Fibroblast of lung (primary cell): ENCODE measurements around the gene ACTN1. TPM values are rescaled to one million over a fixed set of nuclear protein-coding genes. Genes with fewer than 3 reads are reported as not detected.

ENCODE experiments used
- DNase-seq, 2 donors: peaks; one replicate each; pipeline versions ENCODE4 v3.0.0 to v3.0.0-alpha.2; 2010; ENCODE audit warnings: low read depth in 2 of 2
- H2AFZ ChIP-seq: 2 replicates; pipeline ENCODE4 v1.5.1; 2012; ENCODE audit warnings: low read length, control low read depth, inconsistent platforms
- H3K27ac ChIP-seq: 2 replicates; pipeline ENCODE4 v1.5.1; 2011; ENCODE audit warnings: low read length, control low read depth; ENCODE audit not compliant: insufficient read depth
- H3K27me3 ChIP-seq: 2 replicates; pipeline ENCODE4 v1.5.1; 2011; ENCODE audit warnings: mild to moderate bottlenecking, low read length; ENCODE audit not compliant: control insufficient read depth, insufficient read depth
- H3K36me3 ChIP-seq: 2 replicates; pipeline ENCODE4 v1.5.1; 2011; ENCODE audit warnings: low read length; ENCODE audit not compliant: control insufficient read depth, insufficient read depth
- H3K4me1 ChIP-seq: 2 replicates; pipeline ENCODE4 v1.5.1; 2011; ENCODE audit warnings: low read length; ENCODE audit not compliant: control insufficient read depth, insufficient read depth; ENCODE audit errors: extremely low read depth
- H3K4me2 ChIP-seq: 2 replicates; pipeline ENCODE4 v1.5.1; 2011; ENCODE audit warnings: low read length, control low read depth; ENCODE audit not compliant: insufficient read depth; ENCODE audit errors: extremely low read depth
- H3K4me3 ChIP-seq, 4 experiments: fragments of 200-600 bp in 1 of 4; sonication (generic) in 1 of 4; replicated peaks in 1 of 4; 2 replicates each; pipeline ENCODE4 v1.5.1; 2011 to 2016; ENCODE audit warnings: low read length in 4 of 4, low read depth in 3 of 4, mild to moderate bottlenecking in 3 of 4, control low read depth in 2 of 4, inconsistent platforms in 1 of 4, mixed read lengths in 1 of 4; ENCODE audit not compliant: insufficient read depth in 1 of 4; ENCODE audit errors: control extremely low read depth in 1 of 4
- H3K79me2 ChIP-seq: 2 replicates; pipeline ENCODE4 v1.5.1; 2012; ENCODE audit warnings: mild to moderate bottlenecking, low read length, inconsistent platforms; ENCODE audit not compliant: control insufficient read depth, insufficient read depth
- H3K9ac ChIP-seq: 2 replicates; pipeline ENCODE4 v1.5.1; 2011; ENCODE audit warnings: mild to moderate bottlenecking, low read length, control low read depth; ENCODE audit not compliant: insufficient read depth
- H3K9me3 ChIP-seq: 2 replicates; pipeline ENCODE4 v1.5.1; 2012; ENCODE audit warnings: low read depth, low read length; ENCODE audit not compliant: control insufficient read depth, insufficient read depth
- H4K20me1 ChIP-seq: 2 replicates; pipeline ENCODE4 v1.5.1; 2011; ENCODE audit warnings: low read length; ENCODE audit not compliant: control insufficient read depth, insufficient read depth; ENCODE audit errors: extremely low read depth
- CTCF ChIP-seq, 2 donors: IDR thresholded peaks in 1 of 2; conservative IDR thresholded peaks in 1 of 2; 1 replicate in 1 of 2; 2 replicates in 1 of 2; pipeline ENCODE4 v1.5.1; 2011 to 2012; ENCODE audit warnings: low read length in 2 of 2, control low read depth in 1 of 2, inconsistent platforms in 1 of 2, low read depth in 1 of 2, mild to moderate bottlenecking in 1 of 2
- EZH2 ChIP-seq: IDR thresholded peaks from 2 replicates; pipeline ENCODE4 v1.5.1; 2012; ENCODE audit warnings: low read length, control low read depth, mild to moderate bottlenecking; ENCODE audit errors: missing control alignments
- polyA plus RNA-seq, 2 donors: library from polyadenylated mRNA; depleted of rRNA in 1 of 2; stranded (reverse) in 1 of 2; unstranded in 1 of 2; fragments of >200 nt; gene quantifications; 2 replicates each; pipeline ENCODE4 v1.2.1, GENCODE V29; 2011 to 2012; ENCODE audit warnings: missing spikeins in 1 of 2
- total RNA-seq: library from RNA; depleted of rRNA; stranded (reverse); fragments of >200 nt; gene quantifications from 2 replicates; pipeline ENCODE4 v1.2.1, GENCODE V29; 2014

Gene ACTN1
- total and polyA plus RNA-seq, 2 donors (not counting 1 experiment from before 2014, with no cell fraction given), result 254 to 729 TPM

- DNase-seq, result no peak
- Histone ChIP-seq H3K79me2 (no peaks in the 10 kb centered on the region), H3K9ac (no peak overlapping the region), H3K27ac (no peak overlapping the region), H3K9me3 (no peaks in the 10 kb centered on the region), H3K4me1 (peaks cover 3% of the 10 kb centered on the region), H2AFZ (no peak overlapping the region), H3K36me3 (no peaks in the 10 kb centered on the region), H3K27me3 (no peaks in the 10 kb centered on the region), H4K20me1 (no peaks in the 10 kb centered on the region), H3K4me2 (no peak overlapping the region), H3K4me3 (no peak overlapping the region)
- TF ChIP-seq CTCF (conservative IDR thresholded peaks at IDR 0.05 in 1 of 2, IDR thresholded peaks at IDR 0.05 in 1 of 2; ENCODE audit: low read depth in 1 of 2, low read length in 2 of 2) (no peak), EZH2 (no peak)
Measured at GRCh38 chr14:68825729-68826128, 153.4 kb downstream of the ACTN1 start.

GRCh38 chr14:68824517-68825347, 154.4 kb downstream of the ACTN1 start:
- Histone ChIP-seq H3K27me3 (no peaks in the 10 kb centered on the region), H3K9ac (no peak overlapping the region), H3K36me3 (no peaks in the 10 kb centered on the region), H4K20me1 (no peaks in the 10 kb centered on the region), H3K79me2 (no peaks in the 10 kb centered on the region), H3K4me1 (peaks cover 3% of the 10 kb centered on the region), H3K9me3 (no peaks in the 10 kb centered on the region), H3K4me3 (no peak overlapping the region), H3K27ac (no peak overlapping the region), H2AFZ (peak overlapping the region; percentile 42), H3K4me2 (peak overlapping the region; percentile 7)
- TF ChIP-seq EZH2 (no peak), CTCF (conservative IDR thresholded peaks at IDR 0.05 in 1 of 2, IDR thresholded peaks at IDR 0.05 in 1 of 2; ENCODE audit: low read depth in 1 of 2, low read length in 2 of 2) (peak; percentile 82 to 93)
- peak; percentile 61 to 69 for DNase-seq

- no peak overlapping the region for H2AFZ ChIP-seq
- H3K79me2 ChIP-seq, result no peaks in the 10 kb centered on the region
- H3K36me3 ChIP-seq, result no peaks in the 10 kb centered on the region
- peaks cover 3% of the 10 kb centered on the region for H3K4me1 ChIP-seq
- H3K9ac ChIP-seq, result no peak overlapping the region
- TF ChIP-seq CTCF (conservative IDR thresholded peaks at IDR 0.05 in 1 of 2, IDR thresholded peaks at IDR 0.05 in 1 of 2; ENCODE audit: low read depth in 1 of 2, low read length in 2 of 2) (no peak), EZH2 (no peak)
- H3K27ac ChIP-seq, result no peak overlapping the region
- H3K9me3 ChIP-seq, result no peaks in the 10 kb centered on the region
- no peak for DNase-seq
- H3K4me2 ChIP-seq, result no peak overlapping the region
- H3K4me3 ChIP-seq, result no peak overlapping the region
- H3K27me3 ChIP-seq, result no peaks in the 10 kb centered on the region
- no peaks in the 10 kb centered on the region for H4K20me1 ChIP-seq
Measured at GRCh38 chr14:68824207-68824516, 154.9 kb downstream of the ACTN1 start.

Other genes starting within 250 kb of the ACTN1 start
- gene ZFP36L1, start 186.2 kb downstream of the ACTN1 start, total RNA-seq, result 13.9 and 22.0 TPM in 2 replicates
- gene ZFP36L1, start 186.2 kb downstream of the ACTN1 start, polyA plus RNA-seq, result 41.7 and 58.6 TPM in 2 replicates
- 10.3 and 16.8 TPM in 2 replicates for gene DCAF5, start 173.8 kb upstream of the ACTN1 start, total RNA-seq
- gene DCAF5, start 173.8 kb upstream of the ACTN1 start, polyA plus RNA-seq, result 26.4 and 31.8 TPM in 2 replicates
- 21.1 and 27.7 TPM in 2 replicates for gene EXD2, start 212.2 kb upstream of the ACTN1 start, total RNA-seq
- gene EXD2, start 212.2 kb upstream of the ACTN1 start, polyA plus RNA-seq, result 19.8 and 25.5 TPM in 2 replicates